Measurements from ENCODE around the gene DES. TPM values are rescaled to one million over a fixed set of nuclear protein-coding genes. Genes with fewer than 3 reads are reported as not detected.
"Not testable (repeated sequence)": the region's sequence is repeated elsewhere in the genome, so short reads cannot be mapped to it uniquely, and the experiment has no call there.

The DES gene
- total RNA-seq, 4 donors from 2014 or later = 82.0 to 574 (median 112) TPM

DNA sequence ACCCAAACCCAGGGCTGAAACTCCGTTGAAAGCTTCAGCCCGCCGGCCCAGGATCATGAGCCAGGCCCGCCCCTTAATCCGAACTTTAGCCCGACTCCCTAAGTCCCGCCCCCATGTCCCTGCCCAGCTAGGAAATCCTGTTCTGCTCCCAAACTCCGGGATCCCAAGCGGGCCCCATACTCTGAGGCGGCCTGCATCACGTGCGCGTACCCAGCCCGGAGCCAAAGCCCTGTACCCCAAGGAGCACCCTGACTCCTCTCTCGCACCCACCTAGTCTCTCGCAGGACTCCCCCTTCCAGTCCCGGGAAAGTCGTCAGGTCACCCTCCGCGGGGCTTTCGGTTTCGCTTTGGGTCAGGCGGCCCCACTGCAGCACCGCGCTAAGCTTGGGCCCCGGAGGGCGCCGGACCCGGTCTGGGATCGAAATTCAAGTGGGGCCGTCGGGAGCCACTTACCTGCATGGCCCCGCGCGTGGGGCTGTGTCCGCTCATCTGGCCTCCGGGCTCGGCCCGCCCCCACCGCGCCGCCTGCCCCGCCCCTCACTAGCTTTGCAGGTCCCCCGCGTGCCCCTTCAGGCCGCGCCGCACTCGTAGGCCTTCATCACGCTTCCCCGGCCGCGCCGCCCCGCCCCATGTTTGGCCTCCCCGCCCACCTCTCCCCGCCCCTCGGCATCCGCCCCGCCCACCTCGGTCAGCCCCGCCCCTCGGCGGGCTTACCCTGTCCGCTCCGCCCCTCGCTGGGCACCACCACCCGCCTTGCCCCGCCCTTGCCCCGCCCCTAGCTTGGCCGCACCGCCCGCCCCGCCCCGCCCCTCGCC is 30.7 kb upstream of the DES start, which contains the start of gene DNPEP:
Gene DNPEP, minus strand, starts transcription at position 607 of the 815 bp plus-strand sequence. Its CDS starts 118 bp downstream, at position 489.
- peaks cover 0 to 40% (median 0%) of the 10 kb centered on the region in 3 donors for H3K36me3 ChIP-seq
- peak within 1 kb of the TSS; percentile 85 to 94 (median 89) for H3K4me3 ChIP-seq
- no peaks in the 10 kb centered on the region for H3K9me3 ChIP-seq
- H3K4me1 ChIP-seq = peaks cover 0 to 26% (median 11%) of the 10 kb centered on the region in 4 donors
- TF ChIP-seq, protein P1, sequence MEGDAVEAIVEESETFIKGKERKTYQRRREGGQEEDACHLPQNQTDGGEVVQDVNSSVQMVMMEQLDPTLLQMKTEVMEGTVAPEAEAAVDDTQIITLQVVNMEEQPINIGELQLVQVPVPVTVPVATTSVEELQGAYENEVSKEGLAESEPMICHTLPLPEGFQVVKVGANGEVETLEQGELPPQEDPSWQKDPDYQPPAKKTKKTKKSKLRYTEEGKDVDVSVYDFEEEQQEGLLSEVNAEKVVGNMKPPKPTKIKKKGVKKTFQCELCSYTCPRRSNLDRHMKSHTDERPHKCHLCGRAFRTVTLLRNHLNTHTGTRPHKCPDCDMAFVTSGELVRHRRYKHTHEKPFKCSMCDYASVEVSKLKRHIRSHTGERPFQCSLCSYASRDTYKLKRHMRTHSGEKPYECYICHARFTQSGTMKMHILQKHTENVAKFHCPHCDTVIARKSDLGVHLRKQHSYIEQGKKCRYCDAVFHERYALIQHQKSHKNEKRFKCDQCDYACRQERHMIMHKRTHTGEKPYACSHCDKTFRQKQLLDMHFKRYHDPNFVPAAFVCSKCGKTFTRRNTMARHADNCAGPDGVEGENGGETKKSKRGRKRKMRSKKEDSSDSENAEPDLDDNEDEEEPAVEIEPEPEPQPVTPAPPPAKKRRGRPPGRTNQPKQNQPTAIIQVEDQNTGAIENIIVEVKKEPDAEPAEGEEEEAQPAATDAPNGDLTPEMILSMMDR (IDR thresholded peaks at IDR 0.05) = peak in 1 of 6 experiments; percentile 2
- TF ChIP-seq POLR2A (IDR thresholded peaks at IDR 0.05) = peak; percentile 53 to 71
- H3K27me3 ChIP-seq = no peaks in the 10 kb centered on the region
- H3K27ac ChIP-seq = peak within 1 kb of the TSS; percentile 96 to 100 (median 98)
- peak; percentile 95 to 96 (median 95) for DNase-seq

DNA sequence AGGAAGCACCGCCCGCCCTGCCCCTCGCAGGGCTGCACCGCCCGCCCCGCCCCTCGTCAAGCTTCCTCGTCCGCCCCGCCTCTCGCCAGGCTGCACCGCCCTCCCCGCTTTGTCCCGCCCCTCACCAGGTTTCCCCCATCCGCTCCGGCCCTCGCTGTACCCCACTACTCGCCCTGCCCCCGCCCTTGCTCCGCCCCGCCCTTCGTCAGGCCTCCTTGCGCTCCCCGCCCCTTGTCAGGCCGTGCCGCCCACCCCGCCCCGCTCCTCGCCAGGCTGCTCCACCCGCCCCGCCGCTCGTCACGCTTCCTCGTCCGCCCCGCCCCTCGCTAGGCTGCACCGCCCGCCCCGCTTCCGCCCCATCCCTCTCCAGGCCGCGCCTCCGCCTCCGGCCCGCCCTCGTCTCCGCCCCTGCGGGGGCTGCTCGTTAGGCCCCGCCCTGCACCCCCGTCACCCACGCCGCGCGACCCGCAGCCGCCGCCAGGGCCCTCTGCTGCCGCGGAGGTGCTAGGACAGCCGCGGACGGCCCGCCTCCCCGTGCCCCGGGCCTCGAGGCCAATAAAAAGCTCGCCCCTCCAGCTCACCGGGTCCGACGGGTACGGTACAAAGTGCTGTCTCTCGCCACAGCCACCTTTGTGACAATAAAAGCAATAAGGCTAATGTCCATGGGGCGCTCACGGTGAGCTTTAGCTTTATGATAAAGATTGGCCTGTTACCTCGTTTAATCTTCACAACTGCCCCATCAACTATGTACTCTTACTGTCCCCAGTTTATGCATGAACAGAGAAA is 29.9 kb upstream of the DES start:
- peaks cover 0 to 32% (median 0%) of the 10 kb centered on the region in 3 donors for H3K36me3 ChIP-seq
- peaks cover 0 to 26% (median 11%) of the 10 kb centered on the region in 4 donors for H3K4me1 ChIP-seq
- peak overlapping the region; percentile 85 to 94 (median 89) for H3K4me3 ChIP-seq
- peak overlapping the region; percentile 96 to 100 (median 98) for H3K27ac ChIP-seq
- peak; percentile 98 to 100 (median 99) for DNase-seq
- H3K9me3 ChIP-seq = no peaks in the 10 kb centered on the region
- peak; percentile 11 to 57 for TF ChIP-seq POLR2A (IDR thresholded peaks at IDR 0.05)
- TF ChIP-seq, protein P1 (IDR thresholded peaks at IDR 0.05) = peak; percentile 69 to 92 (median 82)
- no peaks in the 10 kb centered on the region for H3K27me3 ChIP-seq

DNA sequence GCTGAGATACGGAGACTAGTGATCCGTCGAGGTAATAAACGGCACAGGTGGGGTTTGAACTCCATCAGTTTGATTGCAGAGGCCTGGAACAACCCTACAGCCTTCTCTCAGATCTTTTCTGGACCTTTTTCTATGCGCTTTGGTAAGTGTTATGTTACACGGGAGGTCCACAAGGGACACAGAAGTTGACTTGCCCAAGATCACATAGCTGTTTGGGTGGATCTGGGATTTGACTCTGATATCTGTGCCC is 29.3 kb upstream of the DES start:
- no peak for DNase-seq
- TF ChIP-seq, protein P1 (IDR thresholded peaks at IDR 0.05) = no peak
- TF ChIP-seq POLR2A (IDR thresholded peaks at IDR 0.05) = peak in 1 of 2 donors; percentile 3
- H3K4me1 ChIP-seq = peaks cover 0 to 26% (median 11%) of the 10 kb centered on the region in 4 donors
- H3K36me3 ChIP-seq = peaks cover 0 to 27% (median 0%) of the 10 kb centered on the region in 3 donors
- no peaks in the 10 kb centered on the region for H3K27me3 ChIP-seq
- H3K9me3 ChIP-seq = no peaks in the 10 kb centered on the region
- H3K27ac ChIP-seq = peak overlapping the region; percentile 96 to 100 (median 98)
- peak overlapping the region in 3 of 4 donors; percentile 85 to 94 (median 86) for H3K4me3 ChIP-seq

- Histone ChIP-seq H3K27me3 (no peaks in the 10 kb centered on the region), H3K36me3 (no peaks in the 10 kb centered on the region), H3K9me3 (no peaks in the 10 kb centered on the region), H3K4me3 (no peak overlapping the region), H3K4me1 (peaks cover 0 to 7% (median 3%) of the 10 kb centered on the region in 4 donors), H3K27ac (no peak overlapping the region)
- TF ChIP-seq POLR2A (IDR thresholded peaks at IDR 0.05) = no peak
- TF ChIP-seq, protein P1 (IDR thresholded peaks at IDR 0.05) = no peak
- no peak for DNase-seq
These were observed 25.4 kb upstream of the DES start for GRCh38 chr2:219392754-219393153.

DNA sequence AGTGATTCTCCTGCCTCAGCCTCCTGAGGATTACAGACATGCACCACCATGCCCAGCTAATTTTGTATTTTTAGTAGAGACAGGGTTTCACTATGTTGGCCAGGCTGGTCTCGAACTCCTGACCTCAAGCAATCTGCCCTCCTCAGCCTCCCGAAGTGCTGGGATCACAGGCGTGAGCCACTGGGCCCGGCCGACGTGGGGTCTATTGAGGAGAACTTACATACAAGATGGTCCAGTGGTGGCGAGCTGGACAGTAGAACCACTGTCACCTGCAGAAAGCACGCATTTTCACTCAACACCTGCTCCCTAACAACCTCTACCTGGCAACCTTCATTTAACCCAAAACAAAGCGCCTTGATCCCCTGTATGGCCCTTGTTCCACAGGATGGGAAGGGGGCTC is 23.1 kb upstream of the DES start:
- H3K27ac ChIP-seq, H3K36me3 ChIP-seq, H3K27me3 ChIP-seq, DNase-seq, H3K9me3 ChIP-seq, H3K4me3 ChIP-seq: not testable (repeated sequence)
- H3K4me1 ChIP-seq = peaks cover 0 to 29% (median 0%) of the 10 kb centered on the region in 4 donors

GRCh38 chr2:219395609-219396008 is 22.6 kb upstream of the DES start:
- no peaks in the 10 kb centered on the region for H3K27me3 ChIP-seq
- no peaks in the 10 kb centered on the region for H3K9me3 ChIP-seq
- no peak overlapping the region for H3K4me3 ChIP-seq
- DNase-seq = no peak
- peaks cover 0 to 29% (median 0%) of the 10 kb centered on the region in 4 donors for H3K4me1 ChIP-seq
- H3K36me3 ChIP-seq = no peaks in the 10 kb centered on the region
- no peak for TF ChIP-seq POLR2A (IDR thresholded peaks at IDR 0.05)
- TF ChIP-seq, protein P1 (IDR thresholded peaks at IDR 0.05) = no peak
- no peak overlapping the region for H3K27ac ChIP-seq

Measured in Peyer's patch (tissue), 4 donors.